Endometrial microvascular endothelial cells (primary cell): ENCODE results near the gene GABRG3. TPM values are rescaled to one million over a fixed set of nuclear protein-coding genes. Genes with fewer than 3 reads are reported as not detected.

ENCODE experiments used
- in situ Hi-C: cut with HindIII; loops from 2 replicates; pipeline ENCODE4 v1.10.0; 2017; ENCODE audit warnings: low sequenced_read_pairs, low pct_unique_long_range_greater_than_20kb; ENCODE audit errors: inconsistent ontology term
- total RNA-seq: library from RNA; depleted of rRNA; stranded (reverse); fragments of >200 nt; gene quantifications from one replicate; pipeline ENCODE4 v1.2.3, GENCODE V29; 2015; ENCODE audit errors: inconsistent ontology term

GABRG3 gene
- total RNA-seq, 1 donor from 2014 or later, result not detected

DNA sequence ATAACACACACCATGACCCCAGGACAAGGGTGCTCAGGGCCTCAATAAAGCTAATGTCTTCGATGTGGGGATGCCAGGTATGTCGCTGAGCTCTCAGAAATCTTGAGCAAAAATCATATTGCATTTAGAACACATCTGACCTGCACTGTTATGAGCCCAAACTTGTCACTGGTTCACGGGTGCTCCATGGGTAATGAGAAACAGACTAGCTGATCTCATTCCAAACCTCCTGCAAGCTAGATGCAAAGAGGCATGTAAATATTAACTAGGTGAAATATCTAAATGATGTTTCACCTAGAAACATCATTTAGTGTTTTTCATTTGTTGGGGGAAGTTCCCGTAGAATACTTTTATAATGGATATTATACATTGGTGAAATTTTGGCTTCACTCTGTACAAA is 578.8 kb downstream of the GABRG3 start:
- in situ Hi-C loops, result no loop called here

DNA sequence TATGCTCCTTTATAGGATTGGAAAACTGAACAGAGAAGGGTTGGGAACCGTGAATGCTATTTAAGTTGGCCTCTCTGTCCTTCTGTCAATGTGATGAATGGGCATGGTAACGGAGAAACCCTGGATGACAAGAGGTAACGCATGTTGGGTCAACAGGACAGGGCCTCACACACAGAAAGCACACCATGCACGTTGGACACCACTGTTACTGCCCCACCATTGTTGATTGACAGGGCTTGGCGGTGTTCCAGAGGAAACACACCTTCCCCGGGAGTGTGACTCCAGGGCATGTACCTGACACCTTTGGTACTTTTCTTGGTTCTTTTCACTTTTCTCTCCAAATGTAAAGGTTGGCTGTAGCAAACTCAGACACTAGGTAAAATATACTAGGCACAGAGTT is 579.7 kb downstream of the GABRG3 start:
- in situ Hi-C loops, result no loop called here

DNA sequence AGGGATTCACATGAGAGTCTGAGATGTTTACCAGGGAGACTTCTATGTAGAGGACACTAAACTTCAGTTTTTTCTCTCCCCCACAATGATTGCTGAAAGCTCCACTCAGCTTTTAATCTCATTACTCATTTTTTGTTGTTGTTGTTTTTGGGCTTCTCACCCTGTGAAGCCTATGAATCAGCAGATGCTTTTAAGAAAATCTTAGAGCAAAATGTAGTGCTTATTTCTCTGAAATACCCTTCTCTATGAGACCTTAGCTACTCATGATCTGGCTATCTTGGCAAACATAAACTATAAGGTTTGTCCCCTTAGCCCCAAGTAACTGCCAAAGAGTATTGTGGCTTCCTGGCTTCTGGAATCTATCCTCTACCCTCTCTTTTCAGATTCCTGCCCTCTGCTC is 590.8 kb downstream of the GABRG3 start:
- in situ Hi-C loops, result no loop called here

DNA sequence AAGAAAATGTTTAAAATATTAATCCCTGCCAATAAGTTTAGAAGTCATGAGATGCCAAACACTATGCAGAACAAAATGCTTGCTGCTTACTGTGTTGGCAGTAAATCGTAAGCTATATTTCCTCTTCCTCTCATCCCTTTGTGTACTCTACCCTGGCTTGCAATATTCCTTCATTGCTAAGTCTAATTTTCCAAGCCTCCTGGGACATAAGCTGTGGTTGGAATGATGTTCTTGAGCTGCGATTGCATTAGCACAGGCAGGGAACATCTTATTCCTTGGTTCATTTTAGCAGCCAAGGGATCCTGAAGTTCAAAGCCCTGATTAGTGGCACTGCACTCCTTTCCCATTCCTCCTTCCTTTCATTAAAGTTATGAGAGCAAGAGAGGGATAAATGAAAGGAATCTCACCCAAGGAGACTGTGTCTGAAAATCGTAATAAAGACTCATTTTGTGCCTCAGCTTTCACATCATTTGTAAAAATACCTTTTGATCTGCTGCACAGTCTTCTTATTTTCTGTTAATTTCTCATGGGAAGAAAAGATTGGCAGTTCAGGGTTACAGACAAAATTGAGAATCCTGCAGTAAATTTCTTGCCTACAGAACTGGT is 592.9 kb downstream of the GABRG3 start:
- in situ Hi-C loops, result no loop called here

DNA sequence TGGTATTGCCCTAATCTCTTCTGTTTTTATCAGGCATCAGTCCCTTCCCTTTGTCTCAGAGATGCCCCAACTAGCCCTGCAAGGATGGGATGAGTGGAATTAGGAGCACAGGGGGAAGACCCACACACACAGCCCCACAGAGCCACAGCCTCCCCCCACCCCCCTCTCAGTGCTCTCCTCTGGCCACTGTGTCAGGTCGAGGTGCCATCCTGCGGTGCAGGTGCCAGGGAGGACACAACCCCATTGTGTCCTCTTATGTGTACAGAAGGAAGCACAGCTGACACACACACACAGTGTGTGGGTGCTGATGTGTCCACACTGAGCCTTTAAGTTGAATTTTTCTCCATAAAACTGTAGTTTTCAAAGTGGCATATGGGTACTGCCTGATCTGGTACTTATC is 593.7 kb downstream of the GABRG3 start:
- in situ Hi-C loops, result no loop called here

DNA sequence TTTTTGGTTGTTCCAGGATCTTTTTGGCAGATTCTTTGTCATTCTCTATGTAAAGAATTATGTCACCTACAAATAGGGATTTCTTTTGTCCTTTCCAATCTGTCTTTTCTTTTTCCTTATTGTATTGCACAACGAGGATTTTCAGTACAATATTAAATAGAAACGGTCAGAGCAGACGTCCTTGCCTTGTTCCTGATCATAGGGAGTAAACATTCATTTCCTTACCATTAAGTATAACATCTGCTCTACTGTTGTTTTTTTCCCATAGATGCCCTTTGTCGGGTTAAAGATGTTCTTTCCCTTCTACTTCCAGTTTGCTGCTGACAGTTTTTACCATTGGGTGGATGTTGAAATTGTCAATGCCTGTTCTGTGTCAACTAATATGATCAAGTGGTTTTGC is 599.8 kb downstream of the GABRG3 start:
- in situ Hi-C loops, result no loop called here

DNA sequence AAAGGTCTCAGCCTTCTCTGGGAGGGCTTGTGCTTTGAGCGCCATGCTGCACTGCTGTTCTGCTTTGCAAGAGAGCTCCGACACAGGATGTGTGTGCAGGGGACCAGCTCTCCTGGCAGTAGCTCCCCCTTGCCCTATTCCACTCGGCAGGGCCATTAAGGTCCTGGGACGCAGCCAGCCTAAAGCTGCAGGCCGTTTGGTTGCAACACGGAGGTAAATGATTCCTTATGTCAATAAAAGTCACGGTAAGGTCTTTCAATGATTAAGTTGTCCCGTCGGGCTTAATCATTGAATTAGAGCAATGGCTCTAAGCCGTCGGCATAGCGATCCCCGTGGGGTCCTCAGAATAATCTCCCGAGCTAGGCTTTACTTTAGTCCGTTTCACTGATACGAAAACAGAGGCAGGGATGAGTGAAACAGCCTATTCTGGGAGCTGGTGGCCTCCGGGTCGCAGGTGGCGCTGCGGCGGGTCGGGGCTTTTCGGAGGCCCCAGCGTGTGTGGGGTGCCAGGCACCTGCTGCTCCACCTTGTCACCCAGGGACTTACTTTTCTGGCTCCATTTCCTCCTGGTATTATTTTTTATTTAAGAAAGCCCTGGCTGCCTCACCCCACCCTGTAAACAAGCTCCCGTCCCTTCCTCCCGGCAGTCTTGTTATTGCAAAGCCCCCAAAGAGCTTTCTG is 603.0 kb downstream of the GABRG3 start:
- in situ Hi-C loops, result no loop called here

DNA sequence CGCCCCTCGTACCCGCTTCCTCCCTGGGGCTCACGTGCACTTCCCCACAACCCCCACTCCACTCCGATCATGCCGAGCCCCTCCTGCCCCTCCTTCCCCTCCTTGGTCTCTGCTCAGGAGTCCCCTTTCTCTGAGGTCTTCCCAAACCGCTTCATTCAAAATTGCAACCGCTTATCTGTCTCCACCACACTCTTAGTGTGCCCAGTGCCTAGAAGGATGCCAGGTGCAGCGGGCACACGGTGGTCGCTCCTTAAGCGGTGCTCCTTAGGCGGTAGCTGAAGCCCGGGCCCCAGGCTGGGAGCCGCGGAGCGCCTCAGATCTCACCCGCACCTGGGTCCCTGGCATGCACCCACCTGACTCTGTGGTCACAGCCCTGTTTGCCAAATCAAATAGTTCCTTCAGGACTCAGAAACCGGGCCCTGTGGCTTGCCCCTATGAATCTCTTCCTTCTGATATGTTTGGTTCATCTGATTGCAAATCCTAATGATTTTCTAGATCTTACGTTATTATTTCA is 603.6 kb downstream of the GABRG3 start:
- in situ Hi-C loops, result no loop called here

DNA sequence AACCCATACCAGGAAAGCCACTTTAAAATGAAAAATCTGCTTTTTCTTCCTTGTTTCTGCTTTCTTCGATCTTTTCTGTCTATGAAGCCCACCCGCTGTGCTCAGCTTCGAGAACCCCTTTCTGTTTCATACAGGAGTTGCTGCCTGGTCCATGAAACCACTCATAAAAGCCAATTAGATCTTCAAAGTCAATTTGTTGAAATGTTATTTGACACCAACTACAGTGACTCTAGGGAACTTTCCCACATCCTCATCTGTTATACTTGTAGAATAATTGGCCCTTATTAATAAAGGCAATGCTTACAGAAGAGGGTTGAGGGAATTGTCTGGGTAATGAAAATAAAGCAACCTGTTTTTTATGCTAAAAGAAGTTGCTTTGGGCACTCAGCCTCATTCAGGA is 604.5 kb downstream of the GABRG3 start:
- in situ Hi-C loops, result no loop called here

DNA sequence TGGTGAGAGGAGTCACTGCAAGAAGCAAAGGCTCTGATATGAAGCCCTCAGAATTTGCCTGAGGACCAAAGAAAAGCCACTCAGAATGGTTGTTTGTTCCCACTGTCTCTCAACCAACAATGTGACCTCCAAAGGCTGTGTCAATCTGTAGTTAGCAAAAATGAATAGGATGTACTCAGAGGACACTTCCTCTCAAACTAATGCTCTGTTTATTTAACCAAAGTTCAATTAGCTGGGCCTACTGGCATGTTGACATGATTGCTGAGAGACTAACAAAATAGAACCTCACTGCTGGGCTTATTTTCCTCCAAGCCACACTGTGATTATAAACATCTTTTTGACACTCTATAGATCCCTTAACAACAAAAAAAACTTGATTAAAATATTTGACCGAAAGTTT is 605.6 kb downstream of the GABRG3 start:
- in situ Hi-C loops, result no loop called here

DNA sequence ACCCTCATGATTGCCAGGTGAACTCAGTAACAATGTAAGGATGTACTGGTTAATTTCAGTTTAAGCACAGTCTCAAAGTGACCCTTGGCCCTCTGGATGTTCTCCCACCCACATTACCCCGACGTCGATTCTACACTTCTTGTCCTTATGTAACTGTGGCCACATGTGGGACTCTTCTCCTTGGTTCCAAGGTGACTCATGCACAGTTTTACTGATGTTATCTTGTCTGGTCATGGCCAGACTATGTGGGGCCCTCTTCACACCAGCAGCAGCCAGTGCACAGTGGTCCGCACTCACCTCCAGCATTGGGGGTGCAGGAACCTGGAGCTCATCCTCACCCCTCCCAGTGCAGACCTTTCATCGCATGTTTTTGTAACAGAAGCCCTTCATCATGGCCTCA is 608.8 kb downstream of the GABRG3 start:
- in situ Hi-C loops, result no loop called here

DNA sequence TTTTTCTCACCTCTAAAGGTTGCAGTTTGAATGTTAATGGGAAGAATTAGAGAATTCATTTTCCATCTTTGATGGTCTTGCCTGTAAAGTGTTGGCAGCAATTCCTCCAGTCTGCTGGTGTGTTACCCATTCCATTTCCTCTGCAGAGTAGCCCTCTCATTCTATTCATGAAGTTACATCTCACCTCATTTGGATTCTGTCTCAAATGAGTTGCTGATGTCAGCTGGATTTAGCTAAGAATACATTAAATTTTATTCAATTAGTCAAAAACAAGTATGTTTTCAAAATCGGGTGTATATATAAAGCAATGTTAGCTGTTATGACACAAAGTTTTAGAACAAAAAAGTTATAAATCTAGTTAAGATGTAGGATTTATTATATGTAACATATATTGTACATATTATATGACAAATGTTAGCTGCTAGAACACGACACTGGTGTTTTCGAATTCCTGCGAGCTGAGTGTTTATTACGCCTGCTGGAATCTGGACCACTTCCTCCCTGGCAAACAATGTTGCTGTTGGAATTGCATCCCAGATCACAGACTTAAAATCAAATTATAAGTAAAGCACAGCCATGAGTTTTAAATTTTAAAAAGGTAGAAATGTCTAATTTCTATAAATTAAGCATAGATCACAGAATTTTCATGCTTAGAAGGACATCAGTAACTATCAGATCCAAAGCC is 611.9 kb downstream of the GABRG3 start:
- in situ Hi-C loops, result no loop called here

DNA sequence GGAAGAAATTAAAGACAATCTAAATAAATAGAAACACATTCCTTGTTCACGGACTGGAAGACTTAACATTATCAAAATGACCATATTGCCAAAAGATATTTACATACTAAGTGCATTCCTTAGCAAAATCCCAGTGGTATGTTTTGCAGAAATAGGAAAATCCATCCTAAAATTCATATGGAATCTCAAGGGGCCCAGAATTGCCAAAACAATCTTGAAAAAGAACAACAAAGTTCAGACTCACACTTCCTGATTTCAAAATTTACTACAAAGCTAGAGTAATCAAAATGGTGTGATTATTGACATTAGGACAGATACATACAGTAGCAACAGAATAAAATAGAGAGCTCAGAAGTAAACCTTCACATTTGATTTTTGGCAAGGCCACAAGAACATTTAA is 612.7 kb downstream of the GABRG3 start:
- in situ Hi-C loops, result no loop called here

DNA sequence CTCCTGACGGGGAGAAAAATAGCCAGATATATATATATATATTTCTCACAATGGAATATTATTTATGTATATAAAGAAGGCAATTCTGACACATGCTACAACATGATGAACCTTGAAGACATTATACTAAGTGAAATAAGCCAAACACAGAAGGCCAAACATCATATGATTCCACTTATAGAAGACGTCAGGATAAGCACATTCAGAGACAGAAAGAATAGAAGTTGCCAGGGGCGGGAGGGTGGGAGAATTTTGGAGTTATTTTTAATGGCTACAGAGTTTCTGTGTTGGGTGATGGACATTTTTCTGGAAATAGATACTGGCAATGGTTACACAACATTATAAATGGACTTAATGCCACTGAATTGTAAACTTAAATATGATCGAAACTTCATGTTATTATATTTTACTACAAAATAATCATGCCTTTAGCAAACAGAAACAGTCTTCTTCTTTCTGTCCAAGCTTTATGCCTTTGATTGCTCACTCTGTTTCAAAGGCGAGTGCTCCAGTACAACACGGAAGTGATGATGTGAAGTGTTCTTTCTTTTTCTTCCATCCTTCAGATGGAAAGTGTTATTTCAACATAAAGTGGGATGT is 614.2 kb downstream of the GABRG3 start:
- in situ Hi-C loops, result no loop called here

DNA sequence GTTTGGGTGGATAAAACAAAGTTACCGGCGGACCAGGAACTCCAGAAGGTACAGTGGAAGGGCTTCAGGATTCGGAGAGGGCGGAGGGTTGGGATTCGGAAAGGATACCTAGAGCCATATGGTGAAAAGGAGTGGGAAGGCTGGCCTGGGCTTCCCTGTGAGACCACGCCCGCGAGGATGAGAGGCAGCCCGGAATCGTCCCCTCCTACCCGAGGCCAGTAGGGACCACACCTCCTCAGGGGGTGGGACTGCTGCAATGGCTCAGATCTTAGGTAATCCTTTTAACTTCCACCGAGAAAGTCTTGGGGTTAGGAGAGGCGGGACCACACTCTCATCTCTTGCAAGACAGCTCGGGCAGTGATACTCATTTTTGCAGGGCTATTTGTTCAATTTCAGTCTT is 616.8 kb downstream of the GABRG3 start:
- in situ Hi-C loops, result no loop called here

DNA sequence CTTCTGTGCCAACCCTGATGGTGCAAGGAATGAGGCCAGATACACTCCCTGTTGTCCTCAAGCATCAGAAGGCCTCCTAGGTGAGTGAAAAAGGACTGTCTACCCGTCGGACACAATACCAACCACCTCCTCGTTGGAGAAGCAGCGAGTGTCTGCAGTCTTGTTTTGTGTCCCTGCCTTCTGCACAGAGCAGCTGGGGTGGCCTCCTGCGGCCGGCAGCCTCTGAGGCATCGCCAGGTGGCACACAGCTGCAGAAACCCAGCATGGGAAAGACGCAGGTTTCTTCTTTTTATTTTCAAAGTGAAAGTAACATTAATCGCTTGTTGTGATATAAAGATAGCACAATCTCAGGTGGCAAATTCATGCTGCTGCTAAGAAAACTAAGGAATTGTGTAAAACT is 618.3 kb downstream of the GABRG3 start:
- in situ Hi-C loops, result no loop called here

DNA sequence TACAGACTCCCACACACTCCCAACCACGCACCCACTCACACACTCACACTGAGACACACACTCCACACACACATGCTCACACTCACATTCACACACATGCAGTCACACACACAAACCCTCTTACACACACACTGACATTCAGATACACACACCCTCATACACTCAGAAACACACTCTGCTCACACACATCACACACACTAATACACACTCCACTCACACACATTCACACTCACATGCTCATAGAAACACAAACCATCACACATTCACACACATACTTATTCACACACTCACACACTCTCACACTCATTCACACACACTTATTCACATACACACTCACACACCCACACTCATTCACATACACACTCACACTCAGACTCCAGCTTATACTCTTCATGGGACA is 618.8 kb downstream of the GABRG3 start:
- in situ Hi-C loops, result no loop called here
